ENCODE data around the gene TUBB6. TPM values are rescaled to one million over a fixed set of nuclear protein-coding genes. Genes with fewer than 3 reads are reported as not detected.

TUBB6 gene
- total and polyA plus RNA-seq, 2 of the 13 experiments (the other 11 are each of a cell fraction or from before 2014, with no cell fraction given): 9.9 to 28.6 TPM

DNA sequence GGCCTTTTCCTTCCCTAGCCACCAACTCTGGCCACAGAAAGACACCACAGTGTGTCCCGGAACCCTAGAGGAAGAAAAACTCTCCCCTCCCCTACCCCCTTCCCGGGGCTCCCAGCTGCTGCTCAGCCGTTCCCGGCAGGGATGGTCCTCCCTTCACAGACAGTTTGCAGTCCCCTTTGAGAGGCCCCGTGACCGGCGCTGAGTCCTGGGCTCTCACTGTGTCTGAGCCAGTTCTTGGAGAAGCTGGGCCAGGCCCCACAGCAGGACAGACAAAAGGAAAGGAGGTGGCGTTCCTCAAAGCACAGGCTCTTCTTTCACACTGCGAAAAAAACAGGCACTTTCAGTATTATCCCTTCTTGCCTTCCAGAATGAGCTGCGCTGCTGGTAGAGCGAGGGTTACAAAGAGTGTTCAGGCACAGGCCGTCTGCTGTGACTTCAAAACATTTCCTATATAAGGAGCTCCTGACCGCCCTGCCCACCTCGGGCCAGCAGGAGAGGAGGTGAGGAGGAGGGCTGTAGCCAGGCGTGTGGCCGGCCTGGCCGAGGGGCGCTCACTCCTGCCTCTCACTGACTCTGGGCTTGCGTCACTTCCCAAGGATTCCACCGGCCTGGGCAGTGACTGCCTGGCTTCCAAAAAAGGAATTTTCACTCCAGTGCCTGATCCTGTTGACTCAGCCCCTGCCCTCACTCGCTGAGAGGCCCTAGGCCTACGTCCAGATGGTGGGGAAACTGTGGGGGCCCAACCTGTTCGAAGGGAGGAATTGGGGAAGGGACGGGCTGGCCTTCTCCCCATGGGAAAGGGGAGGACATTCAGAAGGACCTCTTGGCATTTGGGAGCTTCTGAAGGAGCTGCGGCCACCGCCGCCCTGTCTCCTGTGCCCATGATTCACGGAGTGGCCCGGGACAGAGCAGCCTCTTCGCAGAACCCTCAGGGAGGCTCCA lies 29.0 kb upstream of the TUBB6 start (continued):
- TF ChIP-seq NFYC (CRISPR knock-in tag; IDR thresholded peaks at IDR 0.05) (no peak), ZNF598 (CRISPR knock-in tag; IDR thresholded peaks at IDR 0.05; ENCODE audit: borderline replicate concordance) (no peak), ZFP41 (CRISPR knock-in tag; IDR thresholded peaks at IDR 0.05; ENCODE audit: borderline replicate concordance) (no peak), ZNF12 (CRISPR knock-in tag; IDR thresholded peaks at IDR 0.05) (no peak), RXRB (CRISPR knock-in tag; IDR thresholded peaks at IDR 0.05; ENCODE audit: borderline replicate concordance) (0 out of 2 replicates have a peak, but pooled peaks have one; percentile 9), MED1 (CRISPR knock-in tag; IDR thresholded peaks at IDR 0.05) (no peak), MLLT10 (CRISPR knock-in tag; IDR thresholded peaks at IDR 0.05) (no peak), ZNF180 (CRISPR knock-in tag; IDR thresholded peaks at IDR 0.05; ENCODE audit: borderline replicate concordance, low read depth) (no peak), ZNF10 (CRISPR knock-in tag; IDR thresholded peaks at IDR 0.05; ENCODE audit: borderline replicate concordance, low read depth) (no peak), HOXA5 (CRISPR knock-in tag; IDR thresholded peaks at IDR 0.05) (no peak), NPAS2 (CRISPR knock-in tag; IDR thresholded peaks at IDR 0.05; ENCODE audit: borderline replicate concordance) (no peak), RFXANK (CRISPR knock-in tag; IDR thresholded peaks at IDR 0.05) (no peak), DR1 (CRISPR knock-in tag; IDR thresholded peaks at IDR 0.05) (no peak), ZNF230 (CRISPR knock-in tag; IDR thresholded peaks at IDR 0.05) (no peak), ZBTB7B (CRISPR knock-in tag; IDR thresholded peaks at IDR 0.05) (peak; percentile 61; the same call in 1 of the 2 replicates), ARNTL (CRISPR knock-in tag; IDR thresholded peaks at IDR 0.05) (no peak), ZNF143 (CRISPR knock-in tag; IDR thresholded peaks at IDR 0.05) (no peak), ZNF136 (CRISPR knock-in tag; IDR thresholded peaks at IDR 0.05; ENCODE audit: low read depth) (no peak), RBAK (CRISPR knock-in tag; IDR thresholded peaks at IDR 0.05) (no peak), ZSCAN22 (CRISPR knock-in tag; IDR thresholded peaks at IDR 0.05) (no peak), CHCHD3 (CRISPR knock-in tag; IDR thresholded peaks at IDR 0.05) (no peak), SALL1 (CRISPR knock-in tag; IDR thresholded peaks at IDR 0.05) (peak; percentile 56; the same call in 1 of the 2 replicates), FOXC1 (CRISPR knock-in tag; IDR thresholded peaks at IDR 0.05; ENCODE audit: borderline replicate concordance) (no peak), PRMT3 (CRISPR knock-in tag; IDR thresholded peaks at IDR 0.05; ENCODE audit: borderline replicate concordance, low read depth) (no peak), ZSCAN12 (CRISPR knock-in tag; IDR thresholded peaks at IDR 0.05) (no peak), TARDBP (CRISPR knock-in tag; IDR thresholded peaks at IDR 0.05) (no peak), NFATC3 (CRISPR knock-in tag; IDR thresholded peaks at IDR 0.05) (no peak)
- TF ChIP-seq, protein P1, sequence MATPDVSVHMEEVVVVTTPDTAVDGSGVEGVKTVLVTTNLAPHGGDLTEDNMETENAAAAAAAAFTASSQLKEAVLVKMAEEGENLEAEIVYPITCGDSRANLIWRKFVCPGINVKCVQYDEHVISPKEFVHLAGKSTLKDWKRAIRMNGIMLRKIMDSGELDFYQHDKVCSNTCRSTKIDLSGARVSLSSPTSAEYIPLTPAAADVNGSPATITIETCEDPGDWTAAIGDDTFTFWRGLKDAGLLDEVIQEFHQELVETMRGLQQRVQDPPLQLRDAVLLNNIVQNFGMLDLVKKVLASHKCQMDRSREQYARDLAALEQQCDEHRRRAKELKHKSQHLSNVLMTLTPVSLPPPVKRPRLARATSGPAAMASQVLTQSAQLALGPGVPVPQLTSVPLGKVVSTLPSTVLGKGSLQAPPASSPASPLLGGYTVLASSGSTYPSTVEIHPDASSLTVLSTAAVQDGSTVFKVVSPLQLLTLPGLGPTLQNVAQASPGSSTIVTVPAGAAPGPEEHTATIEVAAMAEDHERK (CRISPR knock-in tag; IDR thresholded peaks at IDR 0.05; ENCODE audit: low read depth): no peak
- TF ChIP-seq, protein P2, sequence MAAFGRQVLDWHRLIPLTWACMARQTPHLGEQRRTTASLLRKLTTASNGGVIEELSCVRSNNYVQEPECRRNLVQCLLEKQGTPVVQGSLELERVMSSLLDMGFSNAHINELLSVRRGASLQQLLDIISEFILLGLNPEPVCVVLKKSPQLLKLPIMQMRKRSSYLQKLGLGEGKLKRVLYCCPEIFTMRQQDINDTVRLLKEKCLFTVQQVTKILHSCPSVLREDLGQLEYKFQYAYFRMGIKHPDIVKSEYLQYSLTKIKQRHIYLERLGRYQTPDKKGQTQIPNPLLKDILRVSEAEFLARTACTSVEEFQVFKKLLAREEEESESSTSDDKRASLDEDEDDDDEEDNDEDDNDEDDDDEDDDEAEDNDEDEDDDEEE (CRISPR knock-in tag; IDR thresholded peaks at IDR 0.05): no peak
- TF ChIP-seq, protein P3, sequence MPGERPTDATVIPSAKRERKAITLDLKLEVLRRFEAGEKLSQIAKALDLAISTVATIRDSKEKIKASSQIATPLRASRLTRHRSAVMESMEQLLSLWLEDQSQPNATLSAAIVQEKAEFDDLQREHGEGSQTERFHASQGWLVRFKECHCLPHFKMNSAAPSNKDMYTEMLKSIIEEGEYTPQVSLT (CRISPR knock-in tag; IDR thresholded peaks at IDR 0.05; ENCODE audit: borderline replicate concordance, low read depth): no peak

Measured in HepG2 (cell line).